Caco-2 (cell line): Measurements from ENCODE around the gene MUC5B. TPM values are rescaled to one million over a fixed set of nuclear protein-coding genes. Genes with fewer than 3 reads are reported as not detected.

Experiments
- BruUV-seq: library from RNA; stranded (reverse); fragments of 400-500 nt; replicated peaks from 2 replicates; lab custom pipeline; 2021; lab: Mats Ljungman, UMichigan
- CTCF ChIA-PET: fragments of 300-600 bp; sonication (Branson Sonifier 250); formaldehyde crosslinking; loops from one replicate; lab custom pipeline; 2022; ENCODE audit warnings: antibody characterized with exemption; lab: Charles Lee
- POLR2A ChIA-PET: fragments of 300-600 bp; sonication (Branson Sonifier 250); formaldehyde crosslinking; loops from one replicate; lab custom pipeline; 2022; ENCODE audit warnings: antibody characterized with exemption; lab: Charles Lee
- DNase-seq, 2 experiments: peaks; one replicate each; pipeline versions ENCODE4 v3.0.0 to v3.0.0-alpha.2; 2020 to 2022
- H3K27me3 ChIP-seq: replicated peaks from 2 replicates; pipeline ENCODE4 v1.6.0; 2011; ENCODE audit warnings: low read length; ENCODE audit not compliant: control insufficient read depth, insufficient read depth
- H3K36me3 ChIP-seq: 2 replicates; pipeline ENCODE4 v1.5.1; 2011; ENCODE audit warnings: low read length; ENCODE audit not compliant: control insufficient read depth, insufficient read depth
- H3K4me1 ChIP-seq: fragments of 250-450 bp; sonication (Bioruptor Pico); 2 replicates; pipeline ENCODE4 v1.5.1; 2020; ENCODE audit warnings: mild to moderate bottlenecking
- H3K4me3 ChIP-seq: 2 replicates; pipeline ENCODE4 v1.5.1; 2011; ENCODE audit warnings: low read depth, mild to moderate bottlenecking, control low read depth, low read length
- H3K9me3 ChIP-seq: fragments of 250-450 bp; sonication (Bioruptor Pico); 2 replicates; pipeline ENCODE4 v1.5.1; 2020; ENCODE audit warnings: mild to moderate bottlenecking, moderate library complexity
- H3K27ac Mint-ChIP-seq: one replicate; pipeline ENCODE4 v1.8.0; 2022; ENCODE audit warnings: mixed read lengths; ENCODE audit not compliant: unreplicated experiment
- H3K27me3 Mint-ChIP-seq: one replicate; pipeline ENCODE4 v1.8.0; 2022; ENCODE audit warnings: mixed read lengths; ENCODE audit not compliant: insufficient read depth, unreplicated experiment
- H3K36me3 Mint-ChIP-seq: one replicate; pipeline ENCODE4 v1.8.0; 2022; ENCODE audit warnings: mild to moderate bottlenecking, mixed read lengths; ENCODE audit not compliant: insufficient read depth, unreplicated experiment
- H3K4me1 Mint-ChIP-seq: one replicate; pipeline ENCODE4 v1.8.0; 2022; ENCODE audit warnings: low read depth, mixed read lengths; ENCODE audit not compliant: unreplicated experiment
- H3K4me3 Mint-ChIP-seq: one replicate; pipeline ENCODE4 v1.8.0; 2022; ENCODE audit warnings: mild to moderate bottlenecking, moderate library complexity, mixed read lengths; ENCODE audit not compliant: unreplicated experiment
- H3K9me3 Mint-ChIP-seq: one replicate; pipeline ENCODE4 v1.8.0; 2022; ENCODE audit warnings: mixed read lengths; ENCODE audit not compliant: unreplicated experiment
- CTCF ChIP-seq, 2 experiments: fragments of 200-600 bp in 1 of 2; IDR thresholded peaks; 1 replicate in 1 of 2; 2 replicates in 1 of 2; pipeline versions ENCODE4 v1.5.1 to v1.8.0; 2011 to 2022; ENCODE audit warnings: antibody characterized with exemption in 1 of 2, control low read depth in 1 of 2, inconsistent platforms in 1 of 2, low read depth in 1 of 2, low read length in 1 of 2, mild to moderate bottlenecking in 1 of 2, moderate library complexity in 1 of 2; ENCODE audit not compliant: insufficient read depth in 1 of 2, severe bottlenecking in 1 of 2, unreplicated experiment in 1 of 2
- intact Hi-C: fragments of 100-400 bp; cut with micrococcal nuclease; formaldehyde crosslinking; loops from one replicate; pipeline ENCODE4 v1.10.0; 2022; ENCODE audit not compliant: unreplicated experiment
- total RNA-seq: library from RNA; stranded (reverse); gene quantifications from 2 replicates; pipeline ENCODE4 v1.2.3, GENCODE V29; 2022

Gene MUC5B
- total RNA-seq, 1 experiment from 2014 or later, result not detected

GRCh38 chr11:1235306-1235900 lies 12.5 kb downstream of the MUC5B start:
- Histone ChIP-seq H3K4me3 (no peak overlapping the region), H3K9me3 (no peaks in the 10 kb centered on the region), H3K27me3 (no peaks in the 10 kb centered on the region), H3K4me1 (no peaks in the 10 kb centered on the region), H3K36me3 (no peaks in the 10 kb centered on the region)
- no TSS peak for BruUV-seq
- Mint-ChIP-seq H3K27me3 (peaks cover 11% of the 10 kb centered on the region), H3K27ac (no peak overlapping the region), H3K4me1 (no peaks in the 10 kb centered on the region), H3K9me3 (no peaks in the 10 kb centered on the region), H3K36me3 (no peaks in the 10 kb centered on the region), H3K4me3 (no peak overlapping the region)
- ChIA-PET POLR2A (no interaction called here), CTCF (interaction anchor here (0.7 kb wide), 1 partner anchor 198 kb away, joined by 3 read pairs; no protein-coding TSS in a partner anchor)
- no peak for TF ChIP-seq CTCF (IDR thresholded peaks at IDR 0.05; ENCODE audit: insufficient read depth in 1 of 2, low read depth in 1 of 2, low read length in 1 of 2, severe bottlenecking in 1 of 2, unreplicated experiment in 1 of 2)
- intact Hi-C loops, result loop anchor here (10.0 kb wide), 1 partner anchor 121 kb away; no protein-coding TSS in a partner anchor
- DNase-seq, result no peak

GRCh38 chr11:1235901-1236315 lies 13.0 kb downstream of the MUC5B start:
- intact Hi-C loops, result loop anchor here (10.0 kb wide), 1 partner anchor 121 kb away; no protein-coding TSS in a partner anchor
- Mint-ChIP-seq H3K27me3 (peaks cover 11% of the 10 kb centered on the region), H3K4me1 (no peaks in the 10 kb centered on the region), H3K27ac (no peak overlapping the region), H3K9me3 (no peaks in the 10 kb centered on the region), H3K4me3 (no peak overlapping the region), H3K36me3 (no peaks in the 10 kb centered on the region)
- Histone ChIP-seq H3K27me3 (no peaks in the 10 kb centered on the region), H3K4me1 (no peaks in the 10 kb centered on the region), H3K9me3 (no peaks in the 10 kb centered on the region), H3K36me3 (no peaks in the 10 kb centered on the region), H3K4me3 (no peak overlapping the region)
- ChIA-PET CTCF (no interaction called here), POLR2A (no interaction called here)
- DNase-seq, result peak in 1 of 2 experiments; percentile 26
- no peak for TF ChIP-seq CTCF (IDR thresholded peaks at IDR 0.05; ENCODE audit: insufficient read depth in 1 of 2, low read depth in 1 of 2, low read length in 1 of 2, severe bottlenecking in 1 of 2, unreplicated experiment in 1 of 2)
- no TSS peak for BruUV-seq

- BruUV-seq, result no TSS peak
- CTCF ChIA-PET, result no interaction called here
Observed at GRCh38 chr11:1236316-1237127, 13.7 kb downstream of the MUC5B start.

More at GRCh38 chr11:1236316-1237127, 13.7 kb downstream of the MUC5B start:
- no peaks in the 10 kb centered on the region for H3K36me3 ChIP-seq
- no peaks in the 10 kb centered on the region for H3K9me3 Mint-ChIP-seq
- no peaks in the 10 kb centered on the region for H3K9me3 ChIP-seq
- no peak for TF ChIP-seq CTCF (IDR thresholded peaks at IDR 0.05; ENCODE audit: insufficient read depth in 1 of 2, low read depth in 1 of 2, low read length in 1 of 2, severe bottlenecking in 1 of 2, unreplicated experiment in 1 of 2)
- H3K27me3 Mint-ChIP-seq, result peaks cover 11% of the 10 kb centered on the region
- H3K4me1 ChIP-seq, result no peaks in the 10 kb centered on the region
- intact Hi-C loops, result loop anchor here (10.0 kb wide), 1 partner anchor 122 kb away; no protein-coding TSS in a partner anchor
- no peak overlapping the region for H3K27ac Mint-ChIP-seq
- POLR2A ChIA-PET, result no interaction called here
- no peaks in the 10 kb centered on the region for H3K4me1 Mint-ChIP-seq
- no peak overlapping the region for H3K4me3 ChIP-seq
- no peak for DNase-seq
- no peak overlapping the region for H3K4me3 Mint-ChIP-seq
- no peaks in the 10 kb centered on the region for H3K27me3 ChIP-seq
- no peaks in the 10 kb centered on the region for H3K36me3 Mint-ChIP-seq
